ENCODE data around the gene B3GNT7.
"Not testable (repeated sequence)": the region's sequence is repeated elsewhere in the genome, so short reads cannot be mapped to it uniquely, and the experiment has no call there.

B3GNT7 gene

DNA sequence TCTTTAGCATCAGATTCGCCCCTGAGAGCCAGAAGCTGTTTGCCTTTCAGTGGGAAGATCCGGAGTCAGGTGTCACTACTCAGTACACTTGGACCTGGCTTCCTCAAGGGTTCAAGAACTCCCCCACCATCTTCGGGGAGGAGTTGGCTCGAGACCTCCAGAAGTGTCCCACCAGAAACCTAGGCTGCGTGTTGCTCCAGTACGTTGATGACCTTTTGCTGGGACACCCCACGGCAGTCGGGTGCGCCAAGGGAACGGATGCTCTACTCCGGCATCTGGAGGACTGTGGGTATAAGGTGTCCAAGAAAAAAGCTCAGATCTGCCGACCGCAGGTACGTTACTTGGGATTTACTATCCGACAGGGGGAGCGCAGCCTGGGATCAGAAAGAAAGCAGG is 8.7 kb downstream of the B3GNT7 start:
- DNase-seq, result not testable (repeated sequence)

DNA sequence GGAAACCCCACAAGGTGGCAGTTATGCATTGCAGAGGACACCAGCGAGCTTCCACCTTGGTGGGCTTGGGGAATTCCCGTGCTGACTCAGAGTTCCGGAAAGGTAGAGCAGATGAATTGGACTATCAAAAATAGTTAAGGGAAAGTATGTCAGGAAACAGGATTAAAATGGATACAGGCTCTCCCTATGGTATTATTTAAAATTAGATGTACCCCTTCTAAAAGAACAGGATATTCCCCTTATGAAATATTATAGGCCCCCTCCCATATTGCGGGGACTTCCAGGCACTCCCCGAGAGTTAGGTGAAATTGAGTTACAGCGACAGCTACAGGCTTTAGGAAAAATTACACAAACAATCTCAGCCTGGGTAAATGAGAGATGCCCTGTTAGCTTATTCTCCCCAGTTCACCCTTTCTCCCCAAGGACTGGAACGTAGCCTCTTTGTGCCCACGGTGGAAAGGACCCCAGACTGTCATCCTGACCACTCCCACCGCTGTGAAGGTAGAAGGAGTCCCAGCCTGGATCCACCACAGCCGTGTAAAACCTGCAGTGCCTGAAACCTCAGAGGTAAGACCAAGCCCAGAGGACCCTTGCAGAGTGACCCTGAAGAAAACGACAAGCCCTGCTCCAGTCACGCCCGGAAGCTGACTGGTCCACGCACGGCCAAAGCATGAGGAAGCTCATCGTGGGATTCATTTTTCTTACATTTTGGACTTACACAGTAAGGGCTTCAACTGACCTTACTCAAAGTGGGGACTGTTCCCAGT is 10.3 kb downstream of the B3GNT7 start:
- DNase-seq, result not testable (repeated sequence)

DNA sequence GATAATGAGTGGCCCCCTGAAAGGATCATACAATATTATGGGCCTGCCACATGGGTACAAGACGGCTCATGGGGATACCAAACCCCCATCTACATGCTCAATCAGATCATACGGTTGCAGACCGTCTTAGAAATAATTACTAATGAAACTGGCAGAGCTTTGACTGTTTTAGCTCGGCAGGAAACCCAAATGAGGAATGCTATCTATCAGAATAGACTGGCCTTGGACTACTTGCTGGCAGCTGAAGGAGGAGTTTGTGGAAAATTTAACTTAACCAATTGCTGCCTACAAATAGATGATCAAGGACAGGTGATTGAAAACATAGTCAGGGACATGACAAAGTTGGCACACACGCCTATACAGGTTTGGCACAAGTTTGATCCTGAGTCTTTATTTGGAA is 12.2 kb downstream of the B3GNT7 start:
- not testable (repeated sequence) for DNase-seq

DNA sequence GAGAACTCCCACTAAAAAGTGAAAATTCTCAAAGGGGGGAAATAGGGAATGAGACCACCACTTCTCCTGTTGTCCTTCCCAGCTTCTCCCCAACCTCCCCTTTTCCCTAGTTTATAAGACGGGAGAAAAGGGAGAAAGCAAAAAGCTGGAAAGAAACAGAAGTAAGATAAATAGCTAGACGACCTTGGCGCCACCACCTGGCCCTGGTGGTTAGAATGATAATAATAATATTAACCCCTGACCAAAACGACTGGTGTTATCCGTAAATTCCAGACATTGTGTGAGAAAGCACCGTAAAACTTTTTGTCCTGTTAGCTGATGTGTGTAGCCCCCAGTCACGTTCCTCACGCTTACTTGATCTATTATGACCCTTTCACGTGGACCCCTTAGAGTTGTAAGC is 12.8 kb downstream of the B3GNT7 start:
- DNase-seq, result not testable (repeated sequence)

DNA sequence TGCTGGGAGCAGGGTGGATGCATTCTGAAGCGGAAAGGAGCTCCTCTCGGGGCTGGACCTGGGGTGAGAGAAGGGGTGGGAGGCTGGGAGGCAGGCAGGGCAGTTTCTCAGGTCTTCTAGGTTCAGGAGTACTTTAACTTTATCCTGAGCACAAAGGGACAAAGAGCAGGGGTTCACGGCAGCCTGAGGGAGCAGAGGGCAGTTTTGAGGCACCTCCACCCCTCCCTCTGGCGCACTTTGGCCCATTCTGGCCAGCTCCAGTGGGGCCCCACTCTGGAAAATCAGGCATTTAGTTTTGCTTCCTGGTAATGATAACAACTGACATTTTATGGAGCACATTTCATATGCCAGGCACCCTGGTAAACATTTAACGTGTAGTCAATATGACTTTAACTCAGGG is 14.3 kb downstream of the B3GNT7 start:
- DNase-seq, result no peak

DNA sequence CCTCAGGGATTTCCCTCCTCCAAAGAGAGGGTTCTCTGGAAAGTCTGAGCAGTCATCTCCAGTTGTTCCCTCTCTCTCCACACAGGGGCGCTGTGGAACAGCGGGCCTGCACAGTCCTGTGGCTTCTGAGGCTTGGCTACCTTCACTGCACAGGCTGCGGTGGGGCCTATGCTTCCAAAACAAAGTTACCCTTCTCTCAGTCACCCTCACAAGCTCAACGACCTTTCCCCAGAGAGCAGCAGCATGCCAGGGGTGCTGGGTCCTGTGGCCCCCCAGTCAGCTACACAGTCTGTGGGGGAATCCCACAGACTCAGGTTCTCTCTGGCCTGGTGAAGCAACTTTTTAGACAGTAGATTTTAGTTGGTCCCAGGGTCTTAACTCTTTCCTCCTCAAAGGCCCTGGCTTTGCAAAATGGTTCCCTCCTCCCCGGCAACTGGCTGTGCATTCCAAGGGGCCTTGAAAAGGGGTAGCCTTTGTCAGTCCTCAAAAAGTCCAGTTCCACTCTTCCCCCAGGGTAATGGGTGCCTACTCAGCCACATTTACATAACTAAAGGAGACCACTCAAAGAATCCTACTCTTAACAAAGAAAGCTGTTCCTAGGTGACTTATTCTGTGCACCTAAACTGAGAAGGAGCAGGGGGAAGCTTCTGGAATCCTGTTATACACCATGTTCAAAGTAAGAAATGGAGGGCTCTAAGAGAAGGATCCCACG is 14.9 kb downstream of the B3GNT7 start:
- no peak for DNase-seq

DNA sequence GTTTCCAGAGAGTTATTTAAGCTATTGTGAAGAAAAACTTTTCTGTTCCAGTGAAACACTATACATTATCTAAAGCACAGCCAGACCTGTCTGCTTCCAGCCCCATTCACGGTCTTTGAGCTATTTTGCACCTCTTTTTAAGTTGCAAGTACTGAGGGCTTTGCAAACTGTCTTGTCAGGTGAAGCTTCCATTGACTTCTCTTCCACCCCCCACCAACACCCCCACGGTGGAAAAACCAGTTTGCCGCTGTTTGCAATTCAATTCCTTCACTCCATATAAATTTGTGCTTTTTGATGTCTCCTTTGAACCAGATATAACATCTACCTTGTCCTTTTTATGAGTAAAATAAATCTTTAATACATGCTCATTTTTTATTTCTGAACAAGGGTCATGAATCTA is 15.7 kb downstream of the B3GNT7 start:
- DNase-seq, result no peak

DNA sequence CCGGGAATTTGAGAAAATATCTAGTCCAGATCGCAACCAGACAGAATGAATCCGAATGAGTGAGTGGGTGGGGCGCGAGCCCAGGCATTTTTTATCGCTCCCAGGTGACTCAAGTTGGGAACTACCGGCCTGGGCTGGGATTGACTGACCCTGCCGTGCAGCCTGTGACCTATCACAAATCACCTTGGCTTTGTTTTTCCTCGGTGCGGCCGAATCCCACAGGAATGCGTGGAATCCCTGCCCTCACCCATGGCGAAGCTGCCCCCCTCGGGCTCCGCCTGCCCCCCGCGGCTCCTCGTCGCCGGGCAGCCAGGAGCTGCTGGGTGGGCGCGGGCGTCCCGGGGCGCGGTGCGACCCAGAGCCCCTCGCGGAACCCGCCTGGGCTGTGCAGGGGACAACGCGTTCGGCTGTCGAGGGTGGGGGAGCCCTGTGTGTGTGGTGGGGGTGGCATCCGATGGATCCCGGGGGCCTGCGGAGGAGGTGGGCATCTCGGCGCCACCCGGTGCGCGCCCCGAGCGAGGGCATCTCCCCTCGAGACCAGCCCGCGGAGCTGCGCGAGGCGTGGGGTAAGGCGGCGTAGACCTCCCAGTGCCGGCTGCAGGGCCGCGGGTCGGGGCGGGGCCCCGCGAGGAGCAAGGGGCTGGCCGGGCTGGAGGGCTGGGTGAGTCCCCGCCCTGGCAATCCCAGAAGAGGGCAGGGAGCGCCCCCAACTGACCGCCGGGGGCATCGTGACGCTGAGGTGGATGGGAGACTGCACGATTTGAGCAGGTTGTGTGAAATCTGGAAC is 16.5 kb downstream of the B3GNT7 start:
- DNase-seq, result peak; percentile 70 to 95

DNA sequence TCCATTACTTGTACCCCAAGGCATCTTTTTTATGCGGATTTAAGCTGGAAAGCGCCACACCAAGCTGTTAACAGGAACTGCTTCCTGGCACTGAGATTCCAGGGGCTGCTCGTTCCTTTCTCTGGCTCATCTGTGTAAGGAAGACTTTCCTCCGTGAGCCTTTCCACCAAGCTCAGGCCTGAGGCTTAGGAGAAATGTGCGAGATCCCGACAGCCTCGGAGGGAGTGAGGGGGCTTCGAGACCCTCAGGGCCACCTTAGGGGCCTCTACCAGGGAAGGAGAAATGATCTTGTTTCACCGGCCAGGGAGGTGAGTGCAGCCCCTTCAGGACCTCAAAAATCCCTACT is 17.1 kb downstream of the B3GNT7 start:
- no peak for DNase-seq

DNA sequence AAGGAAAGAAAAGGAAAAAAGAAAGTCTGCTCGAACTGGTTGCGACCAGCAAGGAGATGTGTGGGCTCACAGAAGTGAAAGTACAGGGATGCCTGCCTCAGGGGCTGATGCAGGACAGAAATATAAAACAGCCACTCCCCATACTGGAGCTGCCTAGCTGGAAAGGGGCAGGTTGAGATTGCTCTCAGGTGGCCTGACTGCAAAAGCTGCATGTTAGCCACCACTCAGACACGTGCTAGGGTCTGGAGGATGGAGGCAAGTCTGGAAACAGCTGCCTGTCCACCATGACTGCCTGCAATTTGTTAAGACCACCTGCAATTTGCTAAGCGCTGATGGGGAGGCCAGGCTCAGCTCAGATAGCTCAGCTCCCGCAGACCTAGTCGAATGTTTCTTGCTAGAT is 17.9 kb downstream of the B3GNT7 start:
- no peak for DNase-seq

DNA sequence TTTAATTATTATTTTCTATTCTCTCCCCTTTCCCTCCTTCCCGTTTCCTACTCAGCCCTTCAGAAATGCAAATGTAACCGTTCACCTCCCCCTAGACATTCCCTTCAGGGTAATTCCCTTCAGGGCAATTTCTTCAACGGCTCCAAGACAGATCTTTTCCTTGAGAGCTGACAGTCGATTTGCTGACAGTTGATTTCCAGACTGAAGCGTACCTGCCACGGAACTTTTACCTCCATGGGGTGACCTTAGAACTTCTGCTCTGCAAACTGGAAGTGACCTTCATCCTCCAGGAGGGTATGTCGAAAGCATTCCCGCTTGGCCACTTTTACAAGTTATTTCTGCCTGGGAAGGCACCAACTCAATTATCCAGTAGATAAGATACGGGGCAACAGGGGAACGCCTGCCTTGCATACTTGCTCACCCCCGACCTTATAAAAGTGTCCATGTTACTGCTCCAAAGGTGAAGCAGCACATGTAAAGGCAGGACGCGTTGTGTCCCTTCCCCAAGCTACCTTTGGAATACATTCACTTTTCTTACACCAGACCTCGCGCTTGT is 18.5 kb downstream of the B3GNT7 start:
- no peak for DNase-seq

DNA sequence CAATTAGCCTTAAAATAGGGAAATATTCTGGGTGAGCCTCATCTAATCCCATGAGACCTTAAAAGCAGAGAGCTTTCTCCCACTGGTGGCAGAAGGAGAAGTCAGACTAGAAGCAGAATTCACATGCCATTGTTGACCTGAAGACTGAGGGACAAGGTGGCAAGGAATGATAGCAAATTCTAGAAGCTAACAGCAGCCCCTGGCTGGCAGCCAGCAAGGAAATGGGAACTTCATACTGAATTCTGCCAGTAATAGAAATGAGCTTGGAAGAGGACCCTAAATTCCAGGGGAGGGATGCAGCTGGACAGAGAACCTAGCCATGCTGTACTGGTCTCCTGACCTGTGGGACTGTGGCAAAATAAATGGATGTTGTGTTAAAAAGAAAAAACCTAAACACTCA is 19.5 kb downstream of the B3GNT7 start:
- DNase-seq, result no peak

DNA sequence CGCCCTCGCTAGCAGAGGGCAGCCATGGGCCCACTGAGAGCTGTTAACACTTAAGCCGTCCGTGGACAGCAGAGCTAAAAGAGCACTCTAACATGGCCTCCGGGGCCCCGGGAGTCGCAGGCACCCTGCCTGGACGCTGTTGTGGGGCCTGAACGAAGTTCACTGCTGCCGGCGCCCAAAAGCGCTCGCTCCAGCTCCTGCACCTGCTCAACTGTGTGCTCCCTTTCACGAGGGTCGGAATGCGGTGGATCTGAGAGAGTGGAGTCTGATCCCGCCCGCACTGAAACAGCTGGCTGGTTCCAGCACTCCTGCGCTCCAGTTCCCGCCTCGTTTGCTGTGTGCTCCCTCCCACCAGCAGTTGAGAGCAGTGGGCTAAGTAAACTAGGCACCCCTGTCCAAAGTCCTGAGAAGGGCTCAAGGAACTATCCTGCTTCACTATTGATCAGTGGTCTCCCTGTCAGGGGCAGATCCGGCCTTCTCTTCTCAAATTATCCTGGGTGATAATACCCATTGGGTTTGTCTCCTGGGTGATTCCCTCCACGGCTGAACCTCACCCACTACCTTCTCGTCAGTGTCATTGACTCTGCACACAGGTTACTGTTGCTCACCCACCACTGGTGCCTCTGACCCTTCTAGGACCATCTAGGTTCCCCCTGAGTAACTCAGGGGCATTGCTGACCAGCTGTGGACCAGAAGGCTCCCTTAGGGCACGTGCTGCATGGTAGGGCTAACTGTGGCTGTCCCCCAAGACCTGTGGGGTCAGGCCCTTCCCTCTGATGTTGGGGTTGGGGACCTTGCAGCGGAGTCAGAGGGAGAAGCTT is 23.5 kb downstream of the B3GNT7 start:
- no peak for DNase-seq

DNA sequence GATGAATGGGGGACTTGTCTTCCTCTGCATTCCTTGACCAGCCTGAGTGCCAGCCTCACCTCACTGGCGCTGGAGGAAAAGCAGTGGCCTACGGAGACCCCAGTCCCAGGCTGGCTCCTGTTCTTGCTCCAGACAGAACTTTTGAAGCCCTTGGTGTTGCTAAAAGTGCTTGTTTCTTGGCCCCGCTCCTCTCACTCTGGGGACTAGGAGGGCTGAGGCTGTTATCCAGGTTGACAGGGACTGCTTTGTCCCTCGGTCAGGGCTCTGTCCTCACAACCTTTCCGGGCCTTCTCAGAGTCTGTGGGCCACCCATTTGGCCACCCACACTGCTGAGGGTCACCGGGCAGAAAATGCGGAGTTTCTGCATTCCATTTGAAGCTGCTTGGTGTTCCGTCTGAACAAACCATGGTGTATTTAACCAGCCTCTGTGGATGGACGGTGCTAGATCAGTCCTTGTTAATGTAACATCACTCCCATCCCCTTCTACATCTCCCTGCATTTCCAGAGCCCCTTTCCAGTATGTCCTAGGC is 25.6 kb downstream of the B3GNT7 start:
- no peak for DNase-seq

DNA sequence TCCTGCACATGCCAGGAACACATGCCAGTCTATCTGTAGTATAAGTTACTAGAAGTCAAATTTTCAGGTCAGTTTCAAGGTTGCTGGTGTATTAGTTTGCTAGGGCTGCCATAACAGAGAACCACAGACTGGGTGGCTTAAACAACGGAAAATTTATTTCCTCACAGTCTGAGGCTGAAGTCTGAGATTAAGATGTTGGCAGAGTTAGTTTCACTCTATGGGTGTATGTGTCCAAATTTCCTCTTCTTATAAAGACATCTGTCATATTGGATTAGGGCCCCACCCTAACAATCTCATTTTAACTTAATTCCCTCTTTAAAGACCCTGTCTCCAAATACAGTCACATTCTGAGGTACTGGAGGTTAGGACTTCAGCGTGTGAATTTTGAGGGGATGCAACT is 26.5 kb downstream of the B3GNT7 start:
- DNase-seq, result no peak

DNA sequence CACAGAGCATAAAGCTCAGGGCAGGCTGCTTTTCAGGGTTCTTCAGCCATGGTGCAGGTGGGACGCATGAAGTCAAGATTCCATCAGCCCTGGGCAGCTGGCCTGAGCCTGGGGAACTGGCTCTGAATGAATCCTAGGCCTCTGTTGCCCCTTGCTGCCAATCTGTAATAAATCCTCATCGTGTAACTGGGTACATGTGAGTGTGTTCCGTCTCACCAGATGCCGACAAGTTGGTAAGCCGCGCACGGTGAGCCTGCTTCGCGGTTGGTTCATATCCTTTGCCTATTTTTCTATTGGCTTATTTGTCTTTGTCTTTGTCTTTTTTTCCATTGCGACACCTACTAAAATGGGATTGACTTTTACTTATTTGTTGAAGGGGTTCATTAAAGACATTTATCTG is 27.7 kb downstream of the B3GNT7 start:
- no peak for DNase-seq

DNA sequence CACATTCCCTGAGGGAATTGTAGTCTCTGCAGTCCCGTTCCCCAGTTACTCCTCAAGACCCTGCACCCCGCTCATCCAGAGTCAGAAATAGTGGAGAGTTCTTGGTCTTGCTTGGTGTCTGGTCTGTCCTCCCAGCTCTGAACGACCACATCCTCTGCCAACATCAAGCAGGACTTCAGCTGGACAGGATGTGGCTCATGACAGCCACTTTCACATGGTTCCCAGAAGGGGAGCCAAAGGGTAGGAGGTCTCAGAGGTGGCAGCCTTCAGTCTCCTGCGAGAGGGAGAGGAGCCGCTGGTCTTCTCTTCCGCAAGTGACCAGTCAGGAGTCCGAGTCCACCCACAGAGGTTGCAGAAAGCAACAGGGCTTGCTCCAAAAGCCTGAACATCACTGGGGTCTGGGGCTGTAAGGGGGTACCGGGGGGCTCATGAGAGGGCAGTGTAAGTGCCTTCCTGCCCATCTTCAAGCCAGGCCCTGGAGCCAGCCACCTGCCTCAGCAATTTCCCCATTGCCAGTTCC is 29.8 kb downstream of the B3GNT7 start:
- DNase-seq, result no peak

DNA sequence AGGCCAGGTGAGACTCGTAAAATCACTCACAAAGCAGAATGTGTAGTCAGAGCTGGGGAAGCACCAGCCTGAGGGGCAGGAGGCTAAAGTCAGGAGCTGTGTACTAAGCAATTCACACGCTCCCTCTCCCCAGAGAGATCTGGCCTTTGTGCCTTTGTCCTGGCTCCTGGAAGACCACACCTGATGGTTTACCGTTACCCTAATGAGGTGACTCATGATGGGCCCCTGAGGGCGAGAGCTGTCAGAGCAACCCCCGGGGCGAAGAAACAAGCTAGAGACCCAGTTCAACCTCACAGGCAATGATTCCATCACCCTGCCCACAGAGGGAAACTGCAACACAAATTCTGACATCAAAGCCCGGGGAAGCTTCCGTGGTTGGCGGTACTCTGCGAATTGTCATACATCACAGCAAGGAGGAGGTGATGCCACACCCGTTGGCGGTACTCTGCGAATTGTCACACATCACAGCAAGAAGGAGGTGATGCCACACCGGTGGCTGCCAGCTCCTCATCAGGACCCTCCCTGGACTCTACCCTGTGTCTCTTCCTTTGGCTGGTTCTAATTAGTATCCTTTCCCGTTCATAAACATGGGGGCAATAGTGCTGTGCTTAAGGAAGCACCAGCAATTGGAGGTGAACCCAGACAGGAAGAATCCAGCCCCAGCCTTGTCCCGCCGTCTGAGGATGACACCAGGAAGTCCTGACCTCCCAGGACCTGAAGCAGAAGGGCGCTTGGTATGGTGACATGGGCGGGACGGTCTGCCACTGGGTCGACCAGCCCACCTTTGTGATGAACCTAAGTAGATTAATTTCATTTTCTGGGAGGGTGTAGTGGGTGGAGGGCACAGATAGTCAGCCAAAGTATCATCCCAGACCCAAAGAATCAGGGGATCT is 30.5 kb downstream of the B3GNT7 start:
- DNase-seq, result no peak

DNA sequence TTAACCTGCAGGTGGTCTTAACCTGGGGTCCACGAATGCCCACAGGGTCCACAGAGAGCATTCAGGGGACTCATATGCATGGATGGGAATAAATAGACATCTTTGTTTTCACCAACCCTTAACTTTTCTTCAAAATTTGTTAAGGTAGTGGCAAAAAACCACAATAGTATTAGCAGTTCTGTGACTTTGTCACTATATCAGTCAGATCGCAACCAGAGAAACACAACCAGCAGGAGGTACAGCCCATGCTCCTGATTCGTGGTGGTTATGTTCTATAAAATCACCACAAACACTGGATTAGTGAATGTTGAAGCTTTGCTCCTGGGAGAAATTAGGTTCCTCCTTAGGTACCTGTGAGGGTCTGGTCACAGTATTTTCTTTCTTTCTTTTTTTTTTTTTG is 31.6 kb downstream of the B3GNT7 start:
- no peak for DNase-seq

DNA sequence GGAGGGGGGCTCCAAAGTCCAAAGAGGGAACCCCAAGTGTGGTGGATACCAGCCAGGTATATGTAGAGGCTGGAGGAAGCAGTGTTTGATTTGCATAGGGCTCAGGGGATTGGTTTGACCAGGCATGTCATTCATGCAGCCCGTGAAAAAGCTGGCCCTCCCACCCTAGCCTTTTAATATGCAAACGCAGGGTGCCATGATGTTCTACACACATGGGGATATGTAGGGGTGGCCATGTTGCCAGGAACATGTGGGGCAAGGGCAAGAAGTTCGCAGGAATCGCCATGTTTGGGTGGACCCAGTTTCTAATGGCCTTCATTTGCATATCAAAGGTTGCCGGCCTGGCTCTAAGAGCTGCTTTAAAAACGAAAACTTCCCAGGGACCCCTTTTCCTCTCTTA is 33.6 kb downstream of the B3GNT7 start:
- peak; percentile 24 to 35 for DNase-seq

DNA sequence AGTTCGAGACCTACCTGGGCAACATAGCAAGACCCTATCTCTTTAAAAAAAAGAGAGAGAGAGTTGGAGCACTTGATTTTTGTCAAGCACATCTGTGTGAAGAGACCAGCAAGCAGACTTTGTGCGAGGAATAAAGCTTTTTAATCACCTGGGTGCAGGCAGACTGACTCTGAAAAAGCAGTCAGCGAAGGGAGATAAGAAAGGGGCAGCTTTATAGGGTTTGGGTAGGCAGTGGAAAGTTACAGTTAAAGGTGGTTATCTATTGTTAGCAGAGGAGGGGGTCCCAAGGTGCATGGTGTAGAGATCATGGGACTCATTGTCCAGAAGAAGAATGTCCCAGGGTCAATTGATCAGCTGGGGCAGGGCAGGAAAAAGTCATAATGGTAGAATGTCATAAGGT is 34.4 kb downstream of the B3GNT7 start:
- no peak for DNase-seq
